IPS-18a (cell line): Measurements from ENCODE around the gene SLC8A2.
"Not testable (repeated sequence)": the region's sequence is repeated elsewhere in the genome, so short reads cannot be mapped to it uniquely, and the experiment has no call there.

ENCODE experiments used
- H3K27ac ChIP-seq: one replicate; pipeline ENCODE4 v1.5.1; 2013; ENCODE audit warnings: low read length
- H3K27me3 ChIP-seq: one replicate; pipeline ENCODE4 v1.6.1; 2013; ENCODE audit warnings: mild to moderate bottlenecking, low read length; ENCODE audit not compliant: control insufficient read depth, insufficient read depth
- H3K36me3 ChIP-seq: one replicate; pipeline ENCODE4 v1.6.1; 2013; ENCODE audit warnings: low read depth, low read length; ENCODE audit not compliant: control insufficient read depth
- H3K4me1 ChIP-seq: one replicate; pipeline ENCODE4 v1.6.1; 2013; ENCODE audit warnings: low read depth, low read length; ENCODE audit not compliant: control insufficient read depth
- H3K4me3 ChIP-seq: one replicate; pipeline ENCODE4 v1.5.1; 2013; ENCODE audit warnings: low read length
- H3K9ac ChIP-seq: one replicate; pipeline ENCODE4 v1.6.1; 2013; ENCODE audit warnings: mild to moderate bottlenecking, low read length, moderate library complexity
- H3K9me3 ChIP-seq: one replicate; pipeline ENCODE4 v1.6.1; 2013; ENCODE audit warnings: low read depth, low read length; ENCODE audit not compliant: control insufficient read depth

SLC8A2 gene

DNA sequence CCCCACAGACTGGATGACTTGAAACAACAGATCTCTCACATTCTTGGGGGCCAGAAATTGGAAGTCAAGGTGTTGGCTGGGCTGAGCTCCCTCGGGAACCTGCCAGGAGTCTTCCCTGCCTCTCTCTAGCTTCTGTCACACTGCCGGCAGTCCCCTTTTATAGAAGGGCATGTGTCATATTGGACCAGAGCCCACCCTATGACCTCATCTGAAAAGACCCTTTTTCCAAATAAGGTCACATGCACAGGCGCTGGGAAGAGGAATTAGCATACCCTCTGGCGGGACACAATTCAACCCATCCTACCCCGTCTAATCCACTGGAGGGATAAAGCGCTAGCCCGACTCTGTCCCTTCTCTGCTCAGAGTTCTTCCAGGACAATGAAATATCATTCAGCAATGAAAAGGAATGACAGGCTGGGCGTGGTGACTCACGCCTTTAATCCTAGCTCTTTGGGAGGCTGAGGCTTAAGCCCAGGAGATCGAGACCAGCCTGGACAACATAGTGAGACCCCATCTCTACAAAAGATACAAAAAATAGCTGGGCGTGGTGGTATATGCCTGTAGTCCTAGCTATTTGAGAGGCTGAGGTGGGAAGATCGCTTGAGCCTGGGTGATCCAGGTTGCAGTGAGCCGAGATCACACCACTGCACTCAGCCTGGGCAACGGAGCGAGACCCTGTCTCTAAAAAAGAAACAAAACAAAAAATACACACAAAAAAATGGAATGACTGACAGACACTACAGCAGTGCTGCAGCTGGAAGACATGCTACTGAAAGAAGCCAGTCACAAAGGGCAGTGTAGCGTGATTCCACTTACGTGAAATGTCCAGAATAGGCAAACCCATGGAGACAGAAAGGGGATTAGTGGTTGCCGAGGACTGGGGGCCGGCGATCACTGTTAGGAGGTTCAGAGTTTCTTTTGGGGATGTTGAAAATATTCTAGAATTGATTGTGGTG lies 80.9 kb downstream of the SLC8A2 start:
- H3K27me3 ChIP-seq: no peaks in the 10 kb centered on the region

DNA sequence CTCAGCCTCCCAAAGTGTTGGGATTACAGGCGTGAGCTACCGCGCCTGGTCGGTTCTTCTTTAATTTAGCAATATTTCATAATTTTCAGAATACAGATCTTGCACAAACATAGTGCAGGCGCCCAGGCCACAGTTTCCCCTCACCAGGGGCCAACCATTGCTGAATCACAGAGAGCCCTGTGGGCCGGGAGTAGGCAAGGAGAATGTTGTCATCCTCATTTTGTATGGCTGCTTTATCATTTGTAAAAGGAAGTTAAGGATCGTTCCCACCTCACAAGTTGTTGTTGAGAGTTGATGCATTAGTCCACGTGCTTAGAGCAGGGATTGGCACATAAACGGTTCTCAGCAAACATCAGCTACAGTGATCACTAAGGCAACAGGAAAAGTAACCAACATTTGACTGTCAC lies 82.5 kb downstream of the SLC8A2 start:
- Histone ChIP-seq H3K36me3 (no peaks in the 10 kb centered on the region), H3K27me3 (no peaks in the 10 kb centered on the region), H3K27ac (no peak overlapping the region), H3K9me3 (no peaks in the 10 kb centered on the region), H3K4me1 (peaks cover 15% of the 10 kb centered on the region), H3K4me3 (no peak overlapping the region), H3K9ac (no peak overlapping the region)

More for the DNA sequence above, 80.9 kb downstream of the SLC8A2 start:
- no peak overlapping the region for H3K27ac ChIP-seq
- no peak overlapping the region for H3K9ac ChIP-seq
- H3K9me3 ChIP-seq: no peaks in the 10 kb centered on the region
- H3K36me3 ChIP-seq: no peaks in the 10 kb centered on the region
- peaks cover 15% of the 10 kb centered on the region for H3K4me1 ChIP-seq
- no peak overlapping the region for H3K4me3 ChIP-seq

DNA sequence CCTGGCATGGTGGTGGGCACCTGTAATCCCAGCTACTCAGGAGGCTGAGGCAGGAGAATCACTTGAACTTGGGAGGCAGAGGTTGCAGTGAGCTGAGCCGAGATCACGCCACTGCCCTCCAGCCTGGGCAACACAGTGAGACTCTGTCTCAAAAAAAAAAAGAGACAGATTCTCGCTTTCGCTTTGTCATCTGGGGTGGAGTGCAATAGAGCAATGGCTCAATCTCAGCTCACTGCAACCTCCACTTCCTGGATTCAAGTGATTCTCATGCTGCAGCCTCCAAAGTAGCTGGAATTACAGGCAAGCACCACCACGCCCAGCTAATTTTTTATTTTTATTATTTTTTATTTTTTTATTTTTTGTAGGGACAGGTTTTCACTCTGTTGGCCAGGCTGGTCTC lies 83.0 kb downstream of the SLC8A2 start:
- H3K27me3 ChIP-seq, H3K9me3 ChIP-seq, H3K4me3 ChIP-seq, H3K27ac ChIP-seq, H3K9ac ChIP-seq, H3K36me3 ChIP-seq: not testable (repeated sequence)
- peaks cover 15% of the 10 kb centered on the region for H3K4me1 ChIP-seq

DNA sequence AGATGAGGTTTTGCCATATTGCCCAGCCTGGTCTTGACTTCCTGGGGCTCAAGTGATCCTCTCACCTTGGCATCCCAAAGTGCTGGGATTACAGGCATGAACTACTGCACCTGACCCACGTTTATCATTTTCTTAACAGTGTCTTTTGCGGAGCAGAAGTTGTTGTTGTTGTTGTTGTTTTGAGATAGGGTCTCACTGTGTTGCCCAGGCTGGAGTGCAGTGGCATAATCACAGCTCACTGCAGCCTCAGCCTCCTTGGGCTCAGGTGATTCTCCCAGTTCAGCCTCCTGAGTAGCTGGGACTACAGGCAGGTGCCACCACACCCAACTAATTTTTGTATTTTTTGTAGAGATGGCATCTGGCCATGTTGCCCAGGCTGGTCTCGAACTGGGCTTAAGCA lies 84.1 kb downstream of the SLC8A2 start:
- peaks cover 13% of the 10 kb centered on the region for H3K4me1 ChIP-seq
- H3K9me3 ChIP-seq, H3K27me3 ChIP-seq, H3K9ac ChIP-seq, H3K36me3 ChIP-seq, H3K4me3 ChIP-seq, H3K27ac ChIP-seq: not testable (repeated sequence)

DNA sequence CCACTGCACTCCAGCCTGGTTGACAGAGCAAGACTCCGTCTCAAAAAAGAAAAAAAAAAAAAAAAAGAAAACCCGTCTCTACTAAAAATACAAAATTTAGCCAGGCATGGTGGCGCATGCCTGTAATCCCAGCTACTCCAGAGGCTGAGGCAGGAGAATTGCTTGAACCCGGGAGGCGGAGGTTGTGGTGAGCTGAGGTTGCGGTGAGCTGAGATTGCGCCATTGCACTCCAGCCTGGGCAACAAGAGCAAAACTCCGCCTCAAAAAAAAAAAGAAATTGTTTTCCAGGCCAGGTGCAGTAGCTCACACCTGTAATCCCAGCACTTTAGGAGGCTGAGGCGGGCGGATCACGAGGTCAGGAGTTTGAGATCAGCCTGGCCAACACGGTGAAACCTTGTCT lies 85.1 kb downstream of the SLC8A2 start:
- not testable (repeated sequence) for H3K9me3 ChIP-seq, H3K9ac ChIP-seq, H3K36me3 ChIP-seq, H3K4me1 ChIP-seq, H3K4me3 ChIP-seq, H3K27ac ChIP-seq, H3K27me3 ChIP-seq

DNA sequence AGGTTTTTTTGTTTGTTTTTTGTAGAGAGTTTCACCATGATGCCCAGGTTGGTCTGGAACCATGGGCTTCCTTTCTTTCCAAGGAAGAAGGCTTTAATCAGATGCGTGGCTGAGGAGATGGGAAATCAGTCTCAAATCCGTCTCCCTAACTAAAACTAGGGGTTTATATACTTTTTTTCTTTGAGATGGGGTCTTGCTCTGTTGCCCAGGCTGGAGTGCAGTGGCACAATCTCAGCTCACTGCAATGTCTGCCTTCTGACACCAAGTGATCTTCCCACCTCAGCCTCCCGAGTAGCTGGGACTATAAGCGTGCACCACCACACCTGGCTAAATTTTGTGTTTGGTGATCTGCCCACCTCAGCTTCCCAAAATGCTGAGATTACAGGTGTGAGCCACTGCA lies 87.2 kb downstream of the SLC8A2 start:
- H3K36me3 ChIP-seq: peaks cover 28% of the 10 kb centered on the region
- H3K4me3 ChIP-seq, H3K27ac ChIP-seq, H3K9me3 ChIP-seq, H3K9ac ChIP-seq, H3K27me3 ChIP-seq, H3K4me1 ChIP-seq: not testable (repeated sequence)

DNA sequence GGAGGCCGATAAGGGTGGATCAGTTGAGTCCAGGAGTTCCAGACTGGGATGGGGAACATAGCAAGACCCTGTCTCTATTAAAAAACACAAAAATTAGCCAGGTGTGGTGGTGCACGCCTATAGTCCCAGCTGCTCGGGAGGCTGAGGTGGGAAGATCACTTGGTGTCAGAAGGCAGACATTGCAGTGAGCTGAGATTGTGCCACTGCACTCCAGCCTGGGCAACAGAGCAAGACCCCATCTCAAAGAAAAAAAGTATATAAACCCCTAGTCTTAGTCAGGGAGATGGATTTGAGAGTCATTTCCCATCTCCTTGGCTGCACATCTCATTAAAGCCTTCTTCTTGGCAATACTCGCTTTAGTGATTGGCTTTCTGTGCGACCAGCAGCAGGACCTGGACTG lies 87.8 kb downstream of the SLC8A2 start:
- H3K27ac ChIP-seq, H3K9ac ChIP-seq: not testable (repeated sequence)

DNA sequence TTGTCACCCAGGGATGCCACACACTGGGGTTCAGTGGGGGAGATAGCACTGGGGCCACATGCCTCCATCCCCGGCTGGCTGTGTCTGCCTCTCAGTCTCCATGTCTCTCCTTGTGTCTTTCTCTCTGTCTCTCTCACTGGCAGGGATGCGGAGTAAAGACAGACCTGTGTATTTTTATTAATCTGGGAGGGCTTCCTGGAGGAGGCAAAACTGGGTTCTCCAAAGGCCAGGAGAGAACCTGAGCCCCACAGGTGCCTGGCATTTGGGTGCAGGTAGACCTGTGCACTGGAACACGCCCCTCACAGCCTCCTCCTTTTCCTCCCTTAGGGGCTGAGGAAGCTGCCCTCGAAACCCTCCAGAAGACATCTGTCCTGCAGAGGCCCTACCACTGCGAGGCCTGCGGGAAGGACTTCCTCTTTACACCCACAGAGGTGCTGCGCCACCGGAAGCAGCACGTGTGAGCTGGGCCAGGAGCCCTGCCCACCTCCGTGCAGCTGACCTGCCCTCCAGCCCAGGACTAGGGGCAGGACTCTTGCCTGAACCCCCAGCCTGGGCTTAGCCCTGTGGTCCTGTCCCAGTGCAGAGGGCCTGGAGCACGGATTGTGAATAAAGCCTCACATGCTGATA lies 89.9 kb downstream of the SLC8A2 start:
- Histone ChIP-seq H3K27me3 (no peaks in the 10 kb centered on the region), H3K36me3 (peaks cover 41% of the 10 kb centered on the region), H3K27ac (no peak overlapping the region), H3K9me3 (no peaks in the 10 kb centered on the region), H3K9ac (no peak overlapping the region), H3K4me3 (no peak overlapping the region), H3K4me1 (no peaks in the 10 kb centered on the region)

More for the DNA sequence above, 87.8 kb downstream of the SLC8A2 start:
- not testable (repeated sequence) for H3K9me3 ChIP-seq, H3K4me1 ChIP-seq, H3K4me3 ChIP-seq, H3K27me3 ChIP-seq
- peaks cover 28% of the 10 kb centered on the region for H3K36me3 ChIP-seq

DNA sequence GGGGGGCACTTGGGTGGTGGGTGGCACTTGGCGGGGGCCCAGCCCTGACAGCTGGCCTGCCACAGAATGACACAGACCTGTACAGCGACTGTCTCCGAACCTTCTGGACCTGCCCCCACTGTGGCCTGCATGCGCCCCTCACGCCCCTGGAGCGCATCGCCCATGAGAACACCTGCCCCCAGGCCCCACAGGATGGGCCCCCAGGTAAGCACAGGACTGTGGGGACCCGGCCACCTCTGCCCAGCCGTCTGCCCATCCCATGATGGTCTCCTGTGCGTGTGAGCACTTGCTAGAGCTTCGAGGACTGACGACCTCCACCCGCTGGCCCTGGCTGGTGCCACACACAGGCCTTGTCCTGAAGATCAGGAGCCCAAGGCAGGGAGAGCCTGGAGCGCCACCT lies 90.6 kb downstream of the SLC8A2 start:
- Histone ChIP-seq H3K36me3 (peaks cover 47% of the 10 kb centered on the region), H3K27me3 (no peaks in the 10 kb centered on the region), H3K9ac (no peak overlapping the region), H3K9me3 (no peaks in the 10 kb centered on the region), H3K4me1 (no peaks in the 10 kb centered on the region), H3K4me3 (no peak overlapping the region), H3K27ac (no peak overlapping the region)

DNA sequence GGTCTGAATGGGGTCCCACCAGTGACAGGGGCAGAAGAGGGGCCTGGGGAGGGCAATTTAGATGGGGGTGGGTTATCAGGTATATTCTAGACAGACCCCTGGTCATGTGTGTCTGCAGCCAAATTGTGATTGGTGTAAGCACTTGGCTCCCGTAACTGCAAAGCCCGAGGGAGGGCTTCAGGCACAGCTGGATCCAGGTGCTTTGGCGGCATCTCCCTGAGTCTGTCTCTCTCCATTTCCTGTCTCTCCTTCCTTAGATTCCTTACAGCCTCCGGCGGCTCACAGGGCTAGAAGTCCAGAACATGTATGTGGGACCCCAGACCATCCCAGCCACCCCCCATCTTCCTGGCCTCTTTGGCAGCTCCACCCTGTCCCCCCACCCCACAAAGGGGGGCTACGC lies 91.1 kb downstream of the SLC8A2 start:
- H3K36me3 ChIP-seq: peaks cover 52% of the 10 kb centered on the region
- no peak overlapping the region for H3K27ac ChIP-seq
- no peaks in the 10 kb centered on the region for H3K9me3 ChIP-seq
- no peaks in the 10 kb centered on the region for H3K27me3 ChIP-seq
- no peak overlapping the region for H3K4me3 ChIP-seq
- H3K4me1 ChIP-seq: no peaks in the 10 kb centered on the region
- no peak overlapping the region for H3K9ac ChIP-seq

DNA sequence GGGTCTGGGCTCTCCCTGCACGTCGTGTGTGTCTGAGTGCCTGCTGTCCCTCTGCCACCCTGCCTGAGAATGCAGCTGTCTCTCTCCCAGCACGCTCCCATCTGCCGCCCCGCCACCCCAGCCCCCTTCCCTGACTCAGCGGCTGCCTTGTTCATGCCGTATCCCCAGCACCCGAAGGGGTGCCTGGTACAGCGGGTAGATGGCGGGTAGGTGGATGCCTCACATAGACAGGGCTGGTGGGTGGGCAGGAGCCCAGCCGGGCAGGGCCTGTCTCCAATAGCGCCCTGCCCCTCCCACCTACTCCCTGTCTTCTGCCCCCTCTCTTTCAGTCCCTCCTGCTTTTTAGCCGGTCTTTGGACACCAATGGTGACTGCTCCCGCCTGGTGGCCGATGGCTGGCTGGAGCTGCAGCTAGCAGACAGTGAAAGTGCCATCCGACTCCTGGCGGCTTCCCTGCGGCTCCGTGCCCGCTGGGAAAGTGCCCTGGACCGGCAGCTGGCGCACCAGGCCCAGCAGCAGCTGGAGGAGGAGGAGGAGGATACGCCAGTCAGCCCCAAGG lies 92.2 kb downstream of the SLC8A2 start:
- Histone ChIP-seq H3K4me1 (no peaks in the 10 kb centered on the region), H3K9ac (no peak overlapping the region), H3K27me3 (no peaks in the 10 kb centered on the region), H3K9me3 (no peaks in the 10 kb centered on the region), H3K4me3 (no peak overlapping the region), H3K27ac (no peak overlapping the region), H3K36me3 (peaks cover 62% of the 10 kb centered on the region)
